Stimulated activated naive CD8-positive, alpha-beta T cell treated with anti-CD3 and anti-CD28 coated beads, Interleukin-15, Interleukin-2, amounts not matched to agents 100 U/mL and 50 U/mL, for 24 hours (primary cell): ENCODE results near the gene MYO7A.
A peak's percentile ranks its signal among the peaks of the same experiment; 100 is the strongest.

Source experiments
- ATAC-seq: fragments of 150-1000 bp; cut with Tn5 transposase; one replicate; pipeline ENCODE4 v1.10.0; 2021
- DNase-seq: peaks from one replicate; pipeline ENCODE4 v3.0.0; 2021

The MYO7A gene

GRCh38 chr11:77213589-77214428 lies 85.8 kb downstream of the MYO7A start:
- ATAC-seq (no peak), DNase-seq (no peak)

- no peak for DNase-seq
- no peak for ATAC-seq
These were observed 86.5 kb downstream of the MYO7A start for GRCh38 chr11:77214557-77214956.

GRCh38 chr11:77215106-77215505 lies 87.1 kb downstream of the MYO7A start:
- ATAC-seq (no peak), DNase-seq (no peak)

- ATAC-seq: no peak
- DNase-seq: no peak
These were observed 89.1 kb downstream of the MYO7A start for GRCh38 chr11:77217156-77217555.

GRCh38 chr11:77223797-77224196 lies 95.8 kb downstream of the MYO7A start:
- DNase-seq (no peak), ATAC-seq (no peak)

- no peak for ATAC-seq
These were observed 103.0 kb downstream of the MYO7A start for GRCh38 chr11:77230878-77231605.

GRCh38 chr11:77231800-77232199 lies 103.8 kb downstream of the MYO7A start:
- DNase-seq: no peak
- ATAC-seq: no peak

More at GRCh38 chr11:77230878-77231605, 103.0 kb downstream of the MYO7A start:
- no peak for DNase-seq

GRCh38 chr11:77232242-77232641 lies 104.2 kb downstream of the MYO7A start:
- ATAC-seq: no peak
- no peak for DNase-seq

- ATAC-seq: no peak
- DNase-seq: no peak
These were observed 105.0 kb downstream of the MYO7A start for GRCh38 chr11:77233011-77233410.

GRCh38 chr11:77236901-77237300 lies 108.9 kb downstream of the MYO7A start:
- ATAC-seq (no peak), DNase-seq (no peak)

- peak; percentile 40 for ATAC-seq
- DNase-seq: no peak
These were observed 116.4 kb downstream of the MYO7A start for GRCh38 chr11:77244277-77245027.

GRCh38 chr11:77249427-77249826 lies 121.4 kb downstream of the MYO7A start:
- DNase-seq: no peak
- ATAC-seq: no peak

GRCh38 chr11:77250881-77251640 lies 123.0 kb downstream of the MYO7A start:
- no peak for DNase-seq
- peak; percentile 90 for ATAC-seq

GRCh38 chr11:77252555-77253270 lies 124.7 kb downstream of the MYO7A start:
- ATAC-seq: no peak

GRCh38 chr11:77253690-77254089 lies 125.6 kb downstream of the MYO7A start:
- DNase-seq: no peak
- no peak for ATAC-seq

More at GRCh38 chr11:77252555-77253270, 124.7 kb downstream of the MYO7A start:
- no peak for DNase-seq

GRCh38 chr11:77259641-77260040 lies 131.6 kb downstream of the MYO7A start:
- DNase-seq: no peak
- ATAC-seq: no peak

GRCh38 chr11:77262803-77263202 lies 134.8 kb downstream of the MYO7A start:
- ATAC-seq: no peak

More at GRCh38 chr11:77262803-77263202, 134.8 kb downstream of the MYO7A start:
- DNase-seq: no peak
